ENCODE measurements around the gene ST6GALNAC3. TPM values are rescaled to one million over a fixed set of nuclear protein-coding genes. Genes with fewer than 3 reads are reported as not detected.
A peak's percentile ranks its signal among the peaks of the same experiment; 100 is the strongest.

ST6GALNAC3 gene
- total RNA-seq, 1 donor from 2014 or later, result 22.0 TPM

GRCh38 chr1:76278711-76279100, 204.2 kb downstream of the ST6GALNAC3 start:
- Mint-ChIP-seq H3K9me3 (no peaks in the 10 kb centered on the region), H3K27ac (ENCODE audit: unreplicated experiment) (no peak overlapping the region), H3K4me3 (no peak overlapping the region), H3K36me3 (ENCODE audit: low read depth) (no peaks in the 10 kb centered on the region), H3K4me1 (peaks cover 27% of the 10 kb centered on the region), H3K27me3 (ENCODE audit: low read depth) (no peaks in the 10 kb centered on the region)
- no peak for TF ChIP-seq CTCF (conservative IDR thresholded peaks at IDR 0.05)
- DNase-seq (ENCODE audit: low read depth, low spot score), result no peak

- Mint-ChIP-seq H3K9me3 (no peaks in the 10 kb centered on the region), H3K4me1 (peaks cover 28% of the 10 kb centered on the region), H3K27ac (ENCODE audit: unreplicated experiment) (no peak overlapping the region), H3K27me3 (ENCODE audit: low read depth) (no peaks in the 10 kb centered on the region), H3K36me3 (ENCODE audit: low read depth) (no peaks in the 10 kb centered on the region), H3K4me3 (no peak overlapping the region)
- DNase-seq (ENCODE audit: low read depth, low spot score), result no peak
- no peak for TF ChIP-seq CTCF (conservative IDR thresholded peaks at IDR 0.05)
These were observed 204.7 kb downstream of the ST6GALNAC3 start for GRCh38 chr1:76279101-76279748.

- H3K4me3 Mint-ChIP-seq, result no peak overlapping the region
- H3K9me3 Mint-ChIP-seq, result no peaks in the 10 kb centered on the region
- no peak for TF ChIP-seq CTCF (conservative IDR thresholded peaks at IDR 0.05)
- H3K27ac Mint-ChIP-seq (ENCODE audit: unreplicated experiment), result no peak overlapping the region
- H3K36me3 Mint-ChIP-seq (ENCODE audit: low read depth), result no peaks in the 10 kb centered on the region
- peaks cover 38% of the 10 kb centered on the region for H3K4me1 Mint-ChIP-seq
- no peaks in the 10 kb centered on the region for H3K27me3 Mint-ChIP-seq (ENCODE audit: low read depth)
- no peak for DNase-seq (ENCODE audit: low read depth, low spot score)
These were observed 206.8 kb downstream of the ST6GALNAC3 start for GRCh38 chr1:76281306-76281705.

GRCh38 chr1:76284842-76285241, 210.3 kb downstream of the ST6GALNAC3 start:
- Mint-ChIP-seq H3K4me1 (peaks cover 35% of the 10 kb centered on the region), H3K27ac (ENCODE audit: unreplicated experiment) (peak overlapping the region; percentile 53), H3K9me3 (no peaks in the 10 kb centered on the region), H3K27me3 (ENCODE audit: low read depth) (no peaks in the 10 kb centered on the region), H3K4me3 (no peak overlapping the region), H3K36me3 (ENCODE audit: low read depth) (no peaks in the 10 kb centered on the region)
- no peak for TF ChIP-seq CTCF (conservative IDR thresholded peaks at IDR 0.05)
- DNase-seq (ENCODE audit: low read depth, low spot score), result no peak

GRCh38 chr1:76285578-76286135, 211.1 kb downstream of the ST6GALNAC3 start:
- no peak for DNase-seq (ENCODE audit: low read depth, low spot score)
- no peaks in the 10 kb centered on the region for H3K36me3 Mint-ChIP-seq (ENCODE audit: low read depth)
- no peaks in the 10 kb centered on the region for H3K9me3 Mint-ChIP-seq
- no peak overlapping the region for H3K27ac Mint-ChIP-seq (ENCODE audit: unreplicated experiment)
- H3K4me3 Mint-ChIP-seq, result no peak overlapping the region
- H3K27me3 Mint-ChIP-seq (ENCODE audit: low read depth), result no peaks in the 10 kb centered on the region
- TF ChIP-seq CTCF (conservative IDR thresholded peaks at IDR 0.05), result no peak
- H3K4me1 Mint-ChIP-seq, result peaks cover 42% of the 10 kb centered on the region

Measured in neural crest cell (in vitro differentiated cells).